ENCODE results near the gene TREX2. TPM values are rescaled to one million over a fixed set of nuclear protein-coding genes. Genes with fewer than 3 reads are reported as not detected.

TREX2 gene
- total and polyA plus RNA-seq, 2 of the 4 experiments (the other 2 are of a cell fraction): 0.36 to 0.84 TPM

DNA sequence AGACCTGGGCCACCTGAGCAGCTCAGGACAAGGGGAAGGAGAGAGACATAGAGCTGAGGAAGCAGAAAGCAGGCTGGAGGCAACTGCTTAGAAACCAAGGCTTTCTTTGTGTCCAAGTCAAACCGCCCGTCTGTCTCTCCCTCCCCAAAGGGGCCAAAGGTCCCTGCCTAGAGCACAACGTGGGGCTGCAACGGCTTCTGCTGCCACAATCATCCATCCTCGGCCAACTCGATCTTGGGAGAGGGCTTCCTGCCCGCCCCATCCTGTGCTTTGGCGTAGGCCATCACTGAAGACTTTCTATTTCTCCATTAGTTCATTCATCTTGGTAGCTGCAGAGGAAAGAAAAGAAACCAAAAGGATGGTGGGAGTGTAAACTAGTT, 1.7 kb upstream of the TREX2 start:
- DNase-seq (no peak), ATAC-seq (ENCODE audit: low read depth) (no peak)
- Histone ChIP-seq H3K9me1 (ENCODE audit: insufficient read depth, low read length) (no peaks in the 10 kb centered on the region), H3K4ac (ENCODE audit: low read depth, low read length) (no peak overlapping the region), H2AK5ac (ENCODE audit: low read depth, low read length) (no peak overlapping the region), H4K8ac (ENCODE audit: low read depth in 2 of 2, low read length in 2 of 2) (no peak overlapping the region), H3K9ac (ENCODE audit: low read depth, low read length) (no peak overlapping the region), H2BK20ac (ENCODE audit: low read depth, low read length) (no peak overlapping the region), H2AFZ (replicated peaks; ENCODE audit: low read length, poor library complexity) (no peak overlapping the region), H3K4me2 (ENCODE audit: low read depth, low read length) (no peak overlapping the region), H2BK120ac (ENCODE audit: low read depth, low read length) (no peak overlapping the region), H4K20me1 (ENCODE audit: insufficient read depth, low read length) (no peaks in the 10 kb centered on the region; the same call in 1 of the 2 replicates), H3K36me3 (ENCODE audit: control insufficient read depth, insufficient read depth, low read length) (no peaks in the 10 kb centered on the region), H3K27me3 (ENCODE audit: control insufficient read depth, insufficient read depth, low read length) (no peaks in the 10 kb centered on the region), H3K18ac (ENCODE audit: low read depth, low read length) (no peak overlapping the region), H2AK9ac (replicated peaks; ENCODE audit: low read depth, low read length, poor library complexity) (no peak overlapping the region), H3K4me3 (ENCODE audit: insufficient read depth, low read depth, low read length) (no peak overlapping the region), H3K56ac (ENCODE audit: extremely low read depth, insufficient read depth, low read length) (no peak overlapping the region), H4K5ac (ENCODE audit: low read depth, low read length) (no peak overlapping the region), H2BK15ac (ENCODE audit: low read depth, low read length) (no peak overlapping the region), H3K9me3 (ENCODE audit: control insufficient read depth, insufficient read depth, low read length) (peaks cover 3% of the 10 kb centered on the region; the same call in 1 of the 2 replicates), H3K4me1 (ENCODE audit: control insufficient read depth, insufficient read depth, low read length) (no peaks in the 10 kb centered on the region), H2BK5ac (ENCODE audit: low read depth, low read length, poor library complexity, severe bottlenecking) (no peak overlapping the region), H3K23ac (ENCODE audit: low read depth, low read length) (no peak overlapping the region), H4K91ac (ENCODE audit: insufficient read depth, low read depth, low read length) (no peak overlapping the region), H3K79me1 (ENCODE audit: low read depth in 1 of 2, low read length in 2 of 2) (no peaks in the 10 kb centered on the region), H3K14ac (replicated peaks; ENCODE audit: low read depth, low read length) (no peak overlapping the region), H3K27ac (ENCODE audit: insufficient read depth, low read length) (no peak overlapping the region)
- ChIA-PET POLR2A (ENCODE audit: unreplicated experiment) (no interaction called here), CTCF (no interaction called here)
- TF ChIP-seq MAZ (IDR thresholded peaks at IDR 0.05; ENCODE audit: borderline replicate concordance, low read depth, low read length) (no peak), CEBPB (IDR thresholded peaks at IDR 0.05; ENCODE audit: low read depth, low read length) (no peak), RAD21 (IDR thresholded peaks at IDR 0.05; ENCODE audit: low read length) (no peak), RFX5 (IDR thresholded peaks at IDR 0.05; ENCODE audit: low read depth, low read length) (no peak), SMC3 (IDR thresholded peaks at IDR 0.05; ENCODE audit: low read depth, low read length) (no peak), POLR2A (IDR thresholded peaks at IDR 0.05; ENCODE audit: low read depth, low read length) (no peak), RCOR1 (IDR thresholded peaks at IDR 0.05; ENCODE audit: insufficient replicate concordance, low read length) (no peak), CHD1 (IDR thresholded peaks at IDR 0.05; ENCODE audit: low read depth, low read length) (no peak), MXI1 (IDR thresholded peaks at IDR 0.05; ENCODE audit: borderline replicate concordance, low read depth, low read length) (no peak), BHLHE40 (IDR thresholded peaks at IDR 0.05; ENCODE audit: low read depth, low read length) (no peak), NFE2L2 (IDR thresholded peaks at IDR 0.05; ENCODE audit: low read depth, low read length) (no peak), MAFK (IDR thresholded peaks at IDR 0.05; ENCODE audit: low read depth, low read length) (no peak), FOS (IDR thresholded peaks at IDR 0.05; ENCODE audit: low read depth, low read length) (no peak)
- TF ChIP-seq, protein P1, sequence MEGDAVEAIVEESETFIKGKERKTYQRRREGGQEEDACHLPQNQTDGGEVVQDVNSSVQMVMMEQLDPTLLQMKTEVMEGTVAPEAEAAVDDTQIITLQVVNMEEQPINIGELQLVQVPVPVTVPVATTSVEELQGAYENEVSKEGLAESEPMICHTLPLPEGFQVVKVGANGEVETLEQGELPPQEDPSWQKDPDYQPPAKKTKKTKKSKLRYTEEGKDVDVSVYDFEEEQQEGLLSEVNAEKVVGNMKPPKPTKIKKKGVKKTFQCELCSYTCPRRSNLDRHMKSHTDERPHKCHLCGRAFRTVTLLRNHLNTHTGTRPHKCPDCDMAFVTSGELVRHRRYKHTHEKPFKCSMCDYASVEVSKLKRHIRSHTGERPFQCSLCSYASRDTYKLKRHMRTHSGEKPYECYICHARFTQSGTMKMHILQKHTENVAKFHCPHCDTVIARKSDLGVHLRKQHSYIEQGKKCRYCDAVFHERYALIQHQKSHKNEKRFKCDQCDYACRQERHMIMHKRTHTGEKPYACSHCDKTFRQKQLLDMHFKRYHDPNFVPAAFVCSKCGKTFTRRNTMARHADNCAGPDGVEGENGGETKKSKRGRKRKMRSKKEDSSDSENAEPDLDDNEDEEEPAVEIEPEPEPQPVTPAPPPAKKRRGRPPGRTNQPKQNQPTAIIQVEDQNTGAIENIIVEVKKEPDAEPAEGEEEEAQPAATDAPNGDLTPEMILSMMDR (conservative IDR thresholded peaks at IDR 0.05; ENCODE audit: low read depth, low read length): no peak
- TF ChIP-seq, protein P2, sequence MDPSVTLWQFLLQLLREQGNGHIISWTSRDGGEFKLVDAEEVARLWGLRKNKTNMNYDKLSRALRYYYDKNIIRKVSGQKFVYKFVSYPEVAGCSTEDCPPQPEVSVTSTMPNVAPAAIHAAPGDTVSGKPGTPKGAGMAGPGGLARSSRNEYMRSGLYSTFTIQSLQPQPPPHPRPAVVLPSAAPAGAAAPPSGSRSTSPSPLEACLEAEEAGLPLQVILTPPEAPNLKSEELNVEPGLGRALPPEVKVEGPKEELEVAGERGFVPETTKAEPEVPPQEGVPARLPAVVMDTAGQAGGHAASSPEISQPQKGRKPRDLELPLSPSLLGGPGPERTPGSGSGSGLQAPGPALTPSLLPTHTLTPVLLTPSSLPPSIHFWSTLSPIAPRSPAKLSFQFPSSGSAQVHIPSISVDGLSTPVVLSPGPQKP (IDR thresholded peaks at IDR 0.05; ENCODE audit: borderline replicate concordance, low read depth, low read length): no peak
- TF ChIP-seq, protein P3, sequence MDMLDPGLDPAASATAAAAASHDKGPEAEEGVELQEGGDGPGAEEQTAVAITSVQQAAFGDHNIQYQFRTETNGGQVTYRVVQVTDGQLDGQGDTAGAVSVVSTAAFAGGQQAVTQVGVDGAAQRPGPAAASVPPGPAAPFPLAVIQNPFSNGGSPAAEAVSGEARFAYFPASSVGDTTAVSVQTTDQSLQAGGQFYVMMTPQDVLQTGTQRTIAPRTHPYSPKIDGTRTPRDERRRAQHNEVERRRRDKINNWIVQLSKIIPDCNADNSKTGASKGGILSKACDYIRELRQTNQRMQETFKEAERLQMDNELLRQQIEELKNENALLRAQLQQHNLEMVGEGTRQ (IDR thresholded peaks at IDR 0.05; ENCODE audit: low read depth, low read length): no peak
- BruUV-seq (replicated peaks): no TSS peak
- intact Hi-C loops (cut with micrococcal nuclease) (no loop called here), dilution Hi-C loops (cut with HindIII; ENCODE audit: low sequenced_read_pairs, unreplicated experiment) (no loop called here), in situ Hi-C loops (cut with MboI; ENCODE audit: low sequenced_read_pairs) (no loop called here)
- WGBS, 2 experiments (ENCODE audit: extremely low coverage in 2 of 2, insufficient read length in 1 of 2): 92% methylated on average over 2 of the region's 8 CpGs; no CpG with 5 or more reads in 1 of the 2 experiments

Data from IMR-90 (cell line).